ENCODE data around the gene NIPSNAP2.
A peak's percentile ranks its signal among the peaks of the same experiment; 100 is the strongest.
"Not testable (repeated sequence)": the region's sequence is repeated elsewhere in the genome, so short reads cannot be mapped to it uniquely, and the experiment has no call there.

Gene NIPSNAP2

DNA sequence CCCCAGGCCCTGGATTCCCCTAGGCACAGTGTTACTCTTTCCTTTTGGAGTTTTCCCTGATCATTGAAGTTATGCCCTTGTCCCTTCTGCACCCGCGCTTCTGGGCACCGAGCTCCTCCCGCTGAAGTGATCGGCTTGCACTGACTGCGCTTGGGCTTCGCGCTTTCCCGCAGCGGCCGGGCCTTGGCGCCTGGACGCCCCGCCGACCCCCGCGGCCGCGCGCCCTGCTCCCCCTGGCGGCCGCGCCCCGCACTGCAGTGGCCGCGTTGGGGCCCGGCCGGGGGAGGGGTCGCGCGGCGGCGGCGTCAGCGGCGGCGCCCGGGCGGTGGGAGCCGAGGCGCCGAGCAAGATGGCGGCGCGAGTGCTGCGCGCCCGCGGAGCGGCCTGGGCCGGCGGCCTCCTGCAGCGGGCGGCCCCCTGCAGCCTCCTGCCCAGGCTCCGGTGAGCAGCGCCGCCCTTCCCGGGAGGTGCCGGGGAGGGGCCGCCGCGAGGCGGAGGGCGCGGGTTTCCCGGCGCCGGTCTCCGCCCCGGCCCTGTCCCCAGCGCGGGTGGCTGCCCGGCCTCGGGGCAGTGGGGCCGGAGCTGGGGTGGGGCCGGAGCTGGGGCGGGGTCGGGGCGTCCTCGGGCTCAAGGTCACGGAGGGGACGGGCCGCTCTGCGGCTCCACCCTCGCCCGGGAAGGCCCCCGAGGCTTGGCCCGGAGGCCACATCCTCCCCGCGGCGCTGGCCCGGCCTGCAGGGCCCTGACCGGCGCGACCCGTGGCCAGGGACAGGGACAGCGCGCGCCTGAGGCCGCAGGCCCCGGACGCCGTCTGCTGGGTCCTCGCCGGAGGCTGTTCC is at the start of gene NIPSNAP2:
NIPSNAP2 (plus strand) TSS at position 325 of the 839 bp plus-strand sequence; CDS start at position 350, 25 bp downstream.
- DNase-seq (ENCODE audit: low read depth) = peak; percentile 41

- DNase-seq (ENCODE audit: low read depth) = no peak
Measured at GRCh38 chr7:55917771-55918170, 46.6 kb upstream of the NIPSNAP2 start.

DNA sequence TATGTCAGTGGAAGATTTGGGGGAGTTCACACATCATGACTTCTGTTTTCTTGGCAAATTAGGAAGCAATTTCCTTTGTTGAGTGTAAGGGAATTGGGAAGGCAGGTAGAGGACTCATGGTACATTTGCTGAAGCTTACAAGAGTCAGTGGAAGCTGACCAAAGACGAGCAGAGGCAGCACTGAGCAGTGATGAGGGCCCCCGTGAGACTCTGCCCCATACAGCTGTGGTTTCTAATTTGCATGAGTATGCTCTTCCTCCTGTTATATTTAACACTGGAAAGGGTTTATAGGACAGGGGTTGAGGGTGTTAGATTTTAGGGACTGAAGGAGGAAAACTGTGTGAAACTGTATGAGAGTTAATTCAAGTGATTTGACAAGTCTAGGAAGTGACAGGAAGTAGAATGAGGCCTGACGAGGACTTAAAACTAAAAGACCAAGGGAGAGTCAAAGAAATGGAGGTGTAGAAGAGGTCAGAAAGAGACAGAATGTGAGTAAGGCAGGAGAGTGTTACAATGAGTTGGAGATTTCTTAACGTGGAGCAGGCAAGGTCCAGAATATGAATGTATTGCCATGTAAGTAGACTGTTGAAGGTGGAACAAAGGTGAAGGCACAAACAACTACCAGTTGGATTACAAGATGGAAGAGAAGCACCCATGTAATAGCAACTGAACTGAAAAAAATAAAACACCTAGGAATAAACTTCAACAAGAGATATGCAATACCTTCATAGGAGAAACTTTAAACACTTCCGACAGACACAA is 36.2 kb upstream of the NIPSNAP2 start:
- DNase-seq (ENCODE audit: low read depth) = no peak

DNA sequence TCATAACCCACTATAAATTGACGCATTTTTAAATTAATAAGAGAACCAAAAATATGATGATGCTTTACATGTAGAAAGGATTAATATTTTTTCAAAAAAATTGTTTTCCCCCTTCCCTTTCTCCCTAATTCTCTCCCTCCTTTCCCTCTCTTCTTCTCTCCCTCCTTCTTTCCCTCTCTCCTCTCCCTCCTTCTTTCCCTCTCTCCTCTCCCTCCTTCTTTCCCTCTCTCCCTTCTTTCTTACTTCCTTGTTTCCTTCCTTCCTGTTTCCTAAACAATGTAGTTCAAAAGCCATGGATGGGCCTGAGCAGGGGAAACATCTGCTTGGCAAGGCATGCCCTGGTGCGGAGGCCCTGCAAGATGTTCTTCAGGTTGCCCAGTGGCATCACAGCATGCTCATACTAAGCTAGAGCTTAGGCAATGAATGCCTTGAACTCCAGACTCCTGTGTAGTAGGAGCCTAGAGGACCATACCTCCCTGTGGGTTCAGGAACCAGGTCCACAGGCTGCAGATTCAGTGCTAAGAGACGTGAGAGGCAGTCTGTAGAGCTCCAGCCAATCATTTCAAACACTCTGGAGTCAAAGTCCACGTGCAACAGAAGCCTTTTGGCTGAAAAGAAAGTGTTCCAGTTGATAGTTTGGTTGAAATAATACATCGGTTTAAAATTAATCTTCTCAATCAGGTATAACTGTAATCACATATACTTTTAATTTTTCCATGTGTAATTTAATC is 32.8 kb upstream of the NIPSNAP2 start:
- no peak for DNase-seq (ENCODE audit: low read depth)

DNA sequence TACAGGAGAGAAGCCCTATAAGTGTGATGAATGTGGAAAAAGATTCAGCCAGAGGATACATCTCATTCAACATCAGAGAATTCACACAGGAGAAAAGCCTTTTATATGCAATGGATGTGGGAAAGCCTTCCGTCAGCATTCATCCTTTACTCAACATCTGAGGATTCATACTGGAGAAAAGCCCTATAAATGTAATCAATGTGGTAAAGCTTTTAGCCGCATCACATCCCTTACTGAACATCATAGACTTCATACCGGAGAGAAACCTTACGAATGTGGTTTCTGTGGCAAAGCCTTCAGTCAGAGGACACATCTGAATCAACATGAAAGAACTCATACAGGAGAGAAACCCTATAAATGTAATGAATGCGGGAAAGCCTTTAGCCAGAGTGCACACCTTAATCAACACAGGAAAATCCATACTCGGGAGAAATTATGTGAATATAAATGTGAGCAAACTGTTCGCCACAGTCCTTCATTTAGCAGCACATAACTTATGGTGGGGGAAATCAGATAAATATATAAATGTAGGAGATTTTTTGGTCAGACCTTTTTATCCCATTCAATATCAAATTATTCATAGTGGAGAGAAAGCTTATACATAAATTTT is 24.8 kb upstream of the NIPSNAP2 start:
- DNase-seq (ENCODE audit: low read depth) = no peak

- DNase-seq (ENCODE audit: low read depth) = no peak
Measured at GRCh38 chr7:55946545-55946944, 17.8 kb upstream of the NIPSNAP2 start.

DNA sequence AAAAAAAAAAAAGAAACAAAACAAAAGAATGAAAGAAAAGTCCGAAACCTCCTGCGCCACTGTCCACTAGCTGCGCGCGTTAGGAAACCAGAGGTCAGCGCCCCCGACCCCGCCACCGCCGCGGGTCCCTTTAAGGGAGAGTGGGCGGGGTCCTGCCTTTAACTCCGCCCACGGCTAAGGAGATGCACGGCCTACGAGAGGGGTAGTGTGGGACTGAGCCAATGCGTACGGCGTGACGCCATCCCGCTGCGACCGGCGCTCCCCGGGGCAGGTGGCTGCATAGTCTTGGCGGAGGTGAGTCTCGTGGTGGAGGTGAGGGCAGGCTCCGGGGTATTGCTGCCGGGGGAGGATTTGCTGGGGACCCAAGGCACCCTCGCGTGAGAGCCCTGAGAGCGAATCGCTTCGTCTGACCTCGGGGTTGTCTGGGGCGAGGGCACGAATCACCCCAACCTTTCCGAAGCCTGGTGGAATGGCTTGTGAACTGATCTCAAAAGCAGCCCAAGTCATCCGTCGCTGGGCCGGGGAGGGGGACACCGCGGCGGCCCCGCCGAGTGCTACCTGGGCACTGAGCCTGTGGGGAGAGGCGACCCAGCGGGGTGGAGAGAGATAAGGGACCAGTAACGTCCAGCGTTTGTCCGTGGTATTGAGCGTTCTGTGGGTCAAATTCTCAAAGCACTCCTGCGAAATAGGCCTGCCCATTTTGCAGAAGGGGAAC is 12.6 kb upstream of the NIPSNAP2 start, which contains the start of gene MRPS17:
MRPS17 (plus strand) TSS at position 241 of the 715 bp plus-strand sequence. CDS start 1,319 bp downstream, outside the sequence.
- DNase-seq (ENCODE audit: low read depth) = peak; percentile 88

- DNase-seq (ENCODE audit: low read depth) = not testable (repeated sequence)
Measured at GRCh38 chr7:55952352-55952671, 12.1 kb upstream of the NIPSNAP2 start.

GRCh38 chr7:55953707-55954475 is 10.5 kb upstream of the NIPSNAP2 start:
- DNase-seq (ENCODE audit: low read depth) = no peak

- DNase-seq (ENCODE audit: low read depth) = no peak
Measured at GRCh38 chr7:55957190-55957589, 7.2 kb upstream of the NIPSNAP2 start.

- no peak for DNase-seq (ENCODE audit: low read depth)
Measured at GRCh38 chr7:55962014-55962413, 2.4 kb upstream of the NIPSNAP2 start.

- DNase-seq (ENCODE audit: low read depth) = no peak
Measured at GRCh38 chr7:55963584-55964168, 709 bp upstream of the NIPSNAP2 start.

DNA sequence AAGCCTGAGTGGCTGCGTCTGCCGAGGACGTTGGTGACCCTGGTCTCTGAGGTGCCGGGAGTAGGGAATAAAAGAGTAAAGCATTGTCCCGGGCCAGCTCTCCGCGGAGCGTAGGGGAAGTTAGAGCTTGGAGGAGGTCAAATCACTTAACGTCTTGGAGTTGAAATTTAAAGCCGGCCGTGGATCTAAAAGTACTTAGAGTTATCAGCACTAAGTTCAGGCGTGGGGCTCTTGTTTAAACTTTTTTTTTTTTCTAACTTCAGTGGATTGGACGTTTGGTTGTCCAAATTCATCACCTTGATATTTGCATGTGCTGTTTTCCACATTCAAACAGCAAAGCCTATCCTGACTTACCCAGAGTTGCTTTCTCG is 700 bp downstream of the NIPSNAP2 start:
- DNase-seq (ENCODE audit: low read depth) = no peak

DNA sequence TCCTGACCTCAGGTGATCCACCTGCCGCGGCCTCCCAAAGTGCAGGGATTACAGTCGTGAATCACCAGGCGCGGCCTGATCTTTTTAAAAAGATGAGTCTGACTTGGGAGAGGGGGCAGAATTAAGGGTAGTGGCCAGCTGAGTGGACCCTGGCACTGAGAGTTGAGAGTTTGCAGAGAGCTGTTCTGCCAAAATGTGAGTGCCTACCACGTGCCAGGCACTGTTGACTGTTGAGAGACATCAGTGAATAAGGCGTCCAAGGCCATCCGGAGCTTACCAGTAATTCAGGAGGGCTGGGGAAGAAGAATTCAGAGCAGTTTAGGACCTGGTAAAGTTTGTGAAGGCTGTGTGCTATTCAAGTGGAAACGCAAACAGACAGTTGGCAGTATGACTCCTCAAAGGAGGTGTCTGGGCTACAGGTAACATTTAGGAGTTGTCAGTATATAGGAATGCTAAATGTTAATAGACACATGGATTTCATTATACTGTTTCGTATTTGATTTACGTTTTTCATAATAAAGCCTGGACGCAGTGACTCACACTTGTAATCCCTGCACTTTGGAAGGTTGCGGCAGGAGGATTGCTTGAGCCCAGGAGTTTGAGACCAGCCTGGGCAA is 1.5 kb downstream of the NIPSNAP2 start:
- DNase-seq (ENCODE audit: low read depth) = no peak

GRCh38 chr7:55966851-55967250 is 2.5 kb downstream of the NIPSNAP2 start:
- no peak for DNase-seq (ENCODE audit: low read depth)

- DNase-seq (ENCODE audit: low read depth) = no peak
Measured at GRCh38 chr7:55969391-55969790, 5.0 kb downstream of the NIPSNAP2 start.

GRCh38 chr7:55970561-55970960 is 6.2 kb downstream of the NIPSNAP2 start:
- no peak for DNase-seq (ENCODE audit: low read depth)

DNA sequence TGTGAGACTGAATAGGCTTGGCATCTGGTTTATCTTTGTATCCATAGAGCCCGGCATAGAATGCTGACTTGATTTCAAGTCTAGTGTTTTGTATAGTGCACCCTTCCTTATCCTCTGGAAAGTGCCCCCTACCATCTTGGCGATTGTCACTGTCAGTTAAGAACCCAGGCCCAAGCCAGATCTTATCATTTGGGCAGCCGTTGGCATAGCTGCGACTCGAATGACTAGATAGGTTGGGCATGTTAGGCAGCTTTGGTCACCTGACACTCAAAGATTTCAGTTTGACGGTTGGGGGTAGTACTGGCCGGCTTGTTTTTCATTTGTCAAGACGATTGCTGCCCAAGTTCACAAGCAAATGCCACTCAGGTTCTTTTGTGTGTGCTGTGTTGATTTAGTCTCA is 6.6 kb downstream of the NIPSNAP2 start:
- DNase-seq (ENCODE audit: low read depth) = no peak

GRCh38 chr7:55973747-55974250 is 9.4 kb downstream of the NIPSNAP2 start:
- DNase-seq (ENCODE audit: low read depth) = no peak

Measured in T-helper 22 cell (primary cell).